HepG2 (cell line): Measurements from ENCODE around the gene CTSW. TPM values are rescaled to one million over a fixed set of nuclear protein-coding genes. Genes with fewer than 3 reads are reported as not detected.

Experiments used
- AGO1 ChIP-seq: fragments of 200-400 bp; formaldehyde crosslinking; IDR thresholded peaks from 2 replicates; pipeline ENCODE4 v1.6.1; 2017; ENCODE audit warnings: mild to moderate bottlenecking, low read depth, low read length, moderate library complexity; ENCODE audit not compliant: poor library complexity, severe bottlenecking
- AGO2 ChIP-seq: fragments of 200-400 bp; formaldehyde crosslinking; optimal IDR thresholded peaks from 2 replicates; pipeline ENCODE3; 2017; ENCODE audit warnings: mild to moderate bottlenecking, low read depth, low read length, moderate library complexity
- ETV6 ChIP-seq: sonication (generic); formaldehyde crosslinking; conservative IDR thresholded peaks from 2 replicates; pipeline ENCODE4 v1.4.0; 2020; ENCODE audit warnings: missing genetic modification reagents
- FOSL2 ChIP-seq: sonication (generic); formaldehyde crosslinking; IDR thresholded peaks from 2 replicates; pipeline ENCODE4 v1.4.0; 2020; ENCODE audit warnings: missing genetic modification reagents
- FOXO1 ChIP-seq: sonication (generic); formaldehyde crosslinking; IDR thresholded peaks from 2 replicates; pipeline ENCODE4 v1.4.0; 2020; ENCODE audit warnings: missing genetic modification reagents
- GABPB1 ChIP-seq: IDR thresholded peaks from 2 replicates; pipeline ENCODE4 v1.6.1; 2016; ENCODE audit warnings: mild to moderate bottlenecking, missing genetic modification reagents, moderate library complexity, missing compliant biosample characterization
- HDAC2 ChIP-seq: sonication (generic); formaldehyde crosslinking; IDR thresholded peaks from 2 replicates; pipeline ENCODE4 v1.4.0; 2020; ENCODE audit warnings: missing genetic modification reagents
- KDM5B ChIP-seq: sonication (generic); formaldehyde crosslinking; IDR thresholded peaks from 2 replicates; pipeline ENCODE4 v1.4.0; 2020; ENCODE audit warnings: missing genetic modification reagents, mild to moderate bottlenecking, borderline replicate concordance
- NCOA5 ChIP-seq: sonication (generic); formaldehyde crosslinking; IDR thresholded peaks from 2 replicates; pipeline ENCODE4 v1.4.0; 2020; ENCODE audit warnings: missing genetic modification reagents
- PHB2 ChIP-seq: fragments of 450-650 bp; IDR thresholded peaks from 2 replicates; pipeline ENCODE4 v1.6.1; 2018; ENCODE audit not compliant: partially characterized antibody
- RXRB ChIP-seq: IDR thresholded peaks from 2 replicates; pipeline ENCODE4 v1.6.1; 2016; ENCODE audit warnings: borderline replicate concordance, missing genetic modification reagents, missing compliant biosample characterization
- SALL1 ChIP-seq: sonication (generic); formaldehyde crosslinking; IDR thresholded peaks from 2 replicates; pipeline ENCODE4 v1.8.0; 2022; ENCODE audit warnings: mild to moderate bottlenecking, missing genetic modification reagents
- SAP130 ChIP-seq: IDR thresholded peaks from 2 replicates; pipeline ENCODE4 v1.6.1; 2016; ENCODE audit warnings: low read depth
- SP4 ChIP-seq: sonication (generic); formaldehyde crosslinking; IDR thresholded peaks from 2 replicates; pipeline ENCODE4 v1.8.1; 2023; ENCODE audit warnings: mild to moderate bottlenecking, missing genetic modification reagents
- SP5 ChIP-seq: IDR thresholded peaks from 2 replicates; pipeline ENCODE4 v1.6.1; 2016; ENCODE audit warnings: low read depth, borderline replicate concordance
- TMF1 ChIP-seq: sonication (generic); formaldehyde crosslinking; IDR thresholded peaks from 2 replicates; pipeline ENCODE4 v1.8.1; 2022; ENCODE audit warnings: low read depth, missing genetic modification reagents
- ZBTB20 ChIP-seq: sonication (generic); formaldehyde crosslinking; IDR thresholded peaks from 2 replicates; pipeline ENCODE4 v1.8.1; 2023; ENCODE audit warnings: missing genetic modification reagents, low read depth, mild to moderate bottlenecking, borderline replicate concordance
- ZNF501 ChIP-seq: sonication (generic); formaldehyde crosslinking; IDR thresholded peaks from 2 replicates; pipeline ENCODE4 v1.5.1; 2020; ENCODE audit warnings: mild to moderate bottlenecking, moderate library complexity, missing genetic modification reagents
- ZNF891 ChIP-seq: sonication (generic); formaldehyde crosslinking; IDR thresholded peaks from 2 replicates; pipeline ENCODE4 v1.5.0; 2020; ENCODE audit warnings: mild to moderate bottlenecking, missing genetic modification reagents
- polyA plus RNA-seq, 8 experiments: library from polyadenylated mRNA; depleted of rRNA in 3 of 8; stranded (reverse) in 7 of 8; unstranded in 1 of 8; fragments of >200 nt; fragmentation: Illumina TruSeq in 4 of 8; extraction: Trizol in 4 of 8; gene quantifications; 2 replicates each; pipeline versions ENCODE4 v1.2.1 to v1.2.3, GENCODE V29; 2011 to 2016; ENCODE audit warnings: low read depth in 4 of 8, missing spikeins in 1 of 8, mixed read lengths in 1 of 8; ENCODE audit not compliant: insufficient read depth in 1 of 8
- total RNA-seq, 5 experiments: library from RNA; depleted of rRNA; stranded (reverse); fragments of >200 nt; fragmentation: Illumina TruSeq; extraction: Trizol; gene quantifications; 2 replicates each; pipeline ENCODE4 v1.2.3, GENCODE V29; 2016; ENCODE audit warnings: low read depth in 1 of 5
- TF ChIP-seq, protein P1 (sequence below): sonication (generic); formaldehyde crosslinking; IDR thresholded peaks from 2 replicates; pipeline ENCODE4; 2020; ENCODE audit warnings: missing genetic modification reagents, mild to moderate bottlenecking, borderline replicate concordance
- TF ChIP-seq, protein P2 (sequence below): sonication (generic); formaldehyde crosslinking; IDR thresholded peaks from 2 replicates; pipeline ENCODE4 v1.4.0; 2020; ENCODE audit warnings: mild to moderate bottlenecking, missing genetic modification reagents
- TF ChIP-seq, protein P3 (sequence below): IDR thresholded peaks from 2 replicates; pipeline ENCODE4 v1.6.1; 2016; ENCODE audit warnings: missing compliant biosample characterization, missing genetic modification reagents, borderline replicate concordance
- TF ChIP-seq, protein P4 (sequence below): IDR thresholded peaks from 2 replicates; pipeline ENCODE4 v1.6.1; 2012; ENCODE audit warnings: inconsistent platforms
- TF ChIP-seq, protein P5 (sequence below): sonication (generic); formaldehyde crosslinking; IDR thresholded peaks from 2 replicates; pipeline ENCODE4 v1.4.0; 2020; ENCODE audit warnings: mild to moderate bottlenecking, missing genetic modification reagents

Gene CTSW
- total and polyA plus RNA-seq, 2 of the 13 experiments (the other 11 are each of a cell fraction or from before 2014, with no cell fraction given) = 0.09 TPM; not detected in 1

DNA sequence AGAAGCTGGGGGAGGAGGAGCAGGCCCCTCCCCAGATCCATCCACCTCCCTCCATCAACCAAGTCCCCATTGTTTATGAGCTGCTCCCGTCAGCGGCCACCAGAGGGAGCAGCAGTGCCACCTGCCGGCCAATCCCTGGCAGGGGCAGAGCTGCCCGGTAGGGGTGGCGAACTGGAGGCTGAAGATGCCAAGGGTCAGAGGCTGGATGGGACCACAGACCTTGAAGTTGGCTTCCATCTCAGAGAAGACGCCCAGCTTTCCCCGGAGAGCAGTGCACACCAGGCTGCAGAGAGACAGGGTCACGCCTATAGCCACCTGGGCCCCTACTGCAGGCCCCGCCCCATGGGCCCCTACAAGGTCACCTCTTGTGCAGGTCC, 5.1 kb downstream of the CTSW start (continued):
- TF ChIP-seq, protein P1, sequence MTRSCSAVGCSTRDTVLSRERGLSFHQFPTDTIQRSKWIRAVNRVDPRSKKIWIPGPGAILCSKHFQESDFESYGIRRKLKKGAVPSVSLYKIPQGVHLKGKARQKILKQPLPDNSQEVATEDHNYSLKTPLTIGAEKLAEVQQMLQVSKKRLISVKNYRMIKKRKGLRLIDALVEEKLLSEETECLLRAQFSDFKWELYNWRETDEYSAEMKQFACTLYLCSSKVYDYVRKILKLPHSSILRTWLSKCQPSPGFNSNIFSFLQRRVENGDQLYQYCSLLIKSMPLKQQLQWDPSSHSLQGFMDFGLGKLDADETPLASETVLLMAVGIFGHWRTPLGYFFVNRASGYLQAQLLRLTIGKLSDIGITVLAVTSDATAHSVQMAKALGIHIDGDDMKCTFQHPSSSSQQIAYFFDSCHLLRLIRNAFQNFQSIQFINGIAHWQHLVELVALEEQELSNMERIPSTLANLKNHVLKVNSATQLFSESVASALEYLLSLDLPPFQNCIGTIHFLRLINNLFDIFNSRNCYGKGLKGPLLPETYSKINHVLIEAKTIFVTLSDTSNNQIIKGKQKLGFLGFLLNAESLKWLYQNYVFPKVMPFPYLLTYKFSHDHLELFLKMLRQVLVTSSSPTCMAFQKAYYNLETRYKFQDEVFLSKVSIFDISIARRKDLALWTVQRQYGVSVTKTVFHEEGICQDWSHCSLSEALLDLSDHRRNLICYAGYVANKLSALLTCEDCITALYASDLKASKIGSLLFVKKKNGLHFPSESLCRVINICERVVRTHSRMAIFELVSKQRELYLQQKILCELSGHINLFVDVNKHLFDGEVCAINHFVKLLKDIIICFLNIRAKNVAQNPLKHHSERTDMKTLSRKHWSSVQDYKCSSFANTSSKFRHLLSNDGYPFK (CRISPR knock-in tag) = 0 out of 2 replicates have a peak, but pooled peaks have one; percentile 40
- TF ChIP-seq SP4 (CRISPR knock-in tag) (0 out of 2 replicates have a peak, but pooled peaks have one; percentile 23), FOSL2 (CRISPR knock-in tag) (peak; percentile 56; the same call in 1 of the 2 replicates), ZBTB20 (CRISPR knock-in tag) (no peak), ETV6 (CRISPR knock-in tag) (no peak), HDAC2 (0 out of 2 replicates have a peak, but pooled peaks have one; percentile 28), ZNF501 (CRISPR knock-in tag) (peak; percentile 68; the same call in 1 of the 2 replicates), TMF1 (no peak), PHB2 (no peak), NCOA5 (CRISPR knock-in tag) (no peak), KDM5B (CRISPR knock-in tag) (peak; percentile 41; the same call in 1 of the 2 replicates), GABPB1 (CRISPR knock-in tag) (peak; percentile 48), SAP130 (peak; percentile 66), RXRB (CRISPR knock-in tag) (peak; percentile 45; the same call in 1 of the 2 replicates), ZNF891 (CRISPR knock-in tag) (0 out of 2 replicates have a peak, but pooled peaks have one; percentile 39), AGO1 (peak; percentile 29), SALL1 (CRISPR knock-in tag) (peak; percentile 74), SP5 (CRISPR knock-in tag) (no peak), FOXO1 (peak; percentile 81), AGO2 (peak; percentile 24)
- TF ChIP-seq, protein P2, sequence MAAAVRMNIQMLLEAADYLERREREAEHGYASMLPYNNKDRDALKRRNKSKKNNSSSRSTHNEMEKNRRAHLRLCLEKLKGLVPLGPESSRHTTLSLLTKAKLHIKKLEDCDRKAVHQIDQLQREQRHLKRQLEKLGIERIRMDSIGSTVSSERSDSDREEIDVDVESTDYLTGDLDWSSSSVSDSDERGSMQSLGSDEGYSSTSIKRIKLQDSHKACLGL (CRISPR knock-in tag) = no peak
- TF ChIP-seq, protein P3, sequence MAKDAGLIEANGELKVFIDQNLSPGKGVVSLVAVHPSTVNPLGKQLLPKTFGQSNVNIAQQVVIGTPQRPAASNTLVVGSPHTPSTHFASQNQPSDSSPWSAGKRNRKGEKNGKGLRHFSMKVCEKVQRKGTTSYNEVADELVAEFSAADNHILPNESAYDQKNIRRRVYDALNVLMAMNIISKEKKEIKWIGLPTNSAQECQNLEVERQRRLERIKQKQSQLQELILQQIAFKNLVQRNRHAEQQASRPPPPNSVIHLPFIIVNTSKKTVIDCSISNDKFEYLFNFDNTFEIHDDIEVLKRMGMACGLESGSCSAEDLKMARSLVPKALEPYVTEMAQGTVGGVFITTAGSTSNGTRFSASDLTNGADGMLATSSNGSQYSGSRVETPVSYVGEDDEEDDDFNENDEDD (CRISPR knock-in tag) = peak; percentile 31; the same call in 1 of the 2 replicates
- TF ChIP-seq, protein P4, sequence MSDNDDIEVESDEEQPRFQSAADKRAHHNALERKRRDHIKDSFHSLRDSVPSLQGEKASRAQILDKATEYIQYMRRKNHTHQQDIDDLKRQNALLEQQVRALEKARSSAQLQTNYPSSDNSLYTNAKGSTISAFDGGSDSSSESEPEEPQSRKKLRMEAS = peak; percentile 44; the same call in 1 of the 2 replicates
- TF ChIP-seq, protein P5, sequence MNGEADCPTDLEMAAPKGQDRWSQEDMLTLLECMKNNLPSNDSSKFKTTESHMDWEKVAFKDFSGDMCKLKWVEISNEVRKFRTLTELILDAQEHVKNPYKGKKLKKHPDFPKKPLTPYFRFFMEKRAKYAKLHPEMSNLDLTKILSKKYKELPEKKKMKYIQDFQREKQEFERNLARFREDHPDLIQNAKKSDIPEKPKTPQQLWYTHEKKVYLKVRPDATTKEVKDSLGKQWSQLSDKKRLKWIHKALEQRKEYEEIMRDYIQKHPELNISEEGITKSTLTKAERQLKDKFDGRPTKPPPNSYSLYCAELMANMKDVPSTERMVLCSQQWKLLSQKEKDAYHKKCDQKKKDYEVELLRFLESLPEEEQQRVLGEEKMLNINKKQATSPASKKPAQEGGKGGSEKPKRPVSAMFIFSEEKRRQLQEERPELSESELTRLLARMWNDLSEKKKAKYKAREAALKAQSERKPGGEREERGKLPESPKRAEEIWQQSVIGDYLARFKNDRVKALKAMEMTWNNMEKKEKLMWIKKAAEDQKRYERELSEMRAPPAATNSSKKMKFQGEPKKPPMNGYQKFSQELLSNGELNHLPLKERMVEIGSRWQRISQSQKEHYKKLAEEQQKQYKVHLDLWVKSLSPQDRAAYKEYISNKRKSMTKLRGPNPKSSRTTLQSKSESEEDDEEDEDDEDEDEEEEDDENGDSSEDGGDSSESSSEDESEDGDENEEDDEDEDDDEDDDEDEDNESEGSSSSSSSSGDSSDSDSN (CRISPR knock-in tag) = peak; percentile 62
